ENCODE results near the gene INTU.
"Not testable (repeated sequence)": the region's sequence is repeated elsewhere in the genome, so short reads cannot be mapped to it uniquely, and the experiment has no call there.

INTU gene

DNA sequence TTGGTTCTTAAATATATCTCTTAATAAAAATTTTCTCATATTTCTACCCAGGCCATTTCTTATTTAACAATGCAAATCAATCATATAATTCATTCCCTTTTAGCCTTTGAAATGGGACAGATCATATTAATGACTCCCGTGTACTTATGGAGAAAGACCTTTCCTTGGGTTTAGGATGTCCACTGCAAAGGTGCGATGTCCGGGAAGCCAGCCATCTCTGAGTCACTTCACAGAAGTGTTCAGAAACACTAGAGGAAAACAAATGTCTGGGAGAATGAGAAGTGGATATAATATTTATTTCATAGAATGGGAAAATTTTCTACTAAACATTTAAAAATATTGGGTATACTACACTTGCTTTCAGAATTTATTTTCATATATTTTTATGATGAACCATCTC is 15.3 kb downstream of the INTU start:
- DNase-seq = no peak

GRCh38 chr4:127655590-127655989 is 22.8 kb downstream of the INTU start:
- not testable (repeated sequence) for DNase-seq

- DNase-seq = no peak
These were observed 23.4 kb downstream of the INTU start for GRCh38 chr4:127656047-127656680.

- no peak for DNase-seq
These were observed 27.6 kb downstream of the INTU start for GRCh38 chr4:127660284-127660885.

DNA sequence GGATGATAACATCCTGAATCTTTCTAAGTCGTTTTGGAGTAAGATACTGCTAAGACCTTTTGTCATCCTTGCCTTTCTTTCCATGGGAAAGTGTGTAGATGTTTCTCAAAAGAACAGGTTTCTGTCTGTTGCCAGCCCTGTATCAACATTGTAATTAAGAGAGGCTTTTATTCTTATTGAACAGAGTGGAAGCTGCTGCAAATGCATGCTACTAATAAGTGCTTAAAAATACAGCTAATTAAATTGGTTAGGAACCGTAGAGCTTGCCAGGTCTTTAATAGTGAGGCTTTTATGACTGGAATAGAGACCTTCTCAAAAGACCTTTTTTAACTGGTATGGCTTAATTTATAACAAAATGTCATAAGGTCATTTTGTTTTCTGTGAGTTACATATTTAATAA is 34.4 kb downstream of the INTU start:
- DNase-seq = no peak

DNA sequence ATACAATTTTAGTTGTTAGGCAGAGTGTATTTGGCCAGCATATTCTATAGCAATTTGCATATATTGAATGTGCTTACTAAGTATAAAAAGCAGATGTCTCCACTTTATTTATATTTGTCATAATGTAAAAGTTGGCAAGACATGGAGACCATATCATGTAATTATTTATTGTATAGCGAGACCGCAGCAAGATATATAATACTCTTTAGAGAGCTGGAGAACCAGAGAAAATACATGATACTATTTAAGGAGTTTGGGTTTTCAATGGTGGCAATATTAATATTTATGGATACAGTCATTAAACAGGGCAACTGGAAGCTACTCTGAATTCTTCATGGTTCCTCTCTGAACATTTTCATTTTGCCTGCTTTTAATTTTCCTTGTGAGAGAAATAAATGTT is 35.0 kb downstream of the INTU start:
- DNase-seq = no peak

DNA sequence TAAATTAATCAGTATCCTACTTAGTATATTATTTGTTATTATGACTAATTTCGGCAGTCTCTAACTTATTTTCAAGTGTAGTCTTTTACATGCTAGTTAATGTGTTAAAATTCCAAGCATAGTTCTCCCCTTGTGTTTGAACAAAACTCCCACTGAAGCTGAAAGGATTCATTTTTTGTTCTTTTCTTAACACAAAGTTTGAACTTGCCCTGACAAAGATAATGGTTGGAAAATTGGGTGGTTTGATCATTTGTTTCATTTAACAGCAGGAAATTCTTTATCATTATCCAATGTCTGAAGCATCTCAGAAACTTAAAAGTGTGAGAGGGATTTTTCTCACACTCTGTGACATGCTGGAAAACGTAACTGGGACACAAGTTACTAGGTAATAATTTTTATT is 36.0 kb downstream of the INTU start:
- DNase-seq = no peak

DNA sequence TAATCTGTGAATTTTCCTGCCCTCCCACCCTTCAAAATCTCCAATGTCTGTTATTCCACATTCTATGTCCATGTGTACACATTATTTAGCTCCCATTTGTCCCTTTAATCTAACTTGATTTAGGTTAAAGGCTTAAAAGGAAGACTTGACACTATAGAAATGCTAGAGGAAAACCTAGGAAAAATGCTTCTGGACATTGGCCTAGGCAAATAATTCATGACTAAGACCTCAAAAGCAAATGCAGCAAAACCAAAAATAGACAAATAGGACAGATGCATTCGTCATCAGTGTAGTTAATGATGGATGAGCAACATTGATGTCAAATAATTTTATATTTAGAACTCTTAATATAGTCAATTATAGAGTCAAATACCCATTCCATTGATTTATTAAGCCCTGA is 36.9 kb downstream of the INTU start:
- no peak for DNase-seq

DNA sequence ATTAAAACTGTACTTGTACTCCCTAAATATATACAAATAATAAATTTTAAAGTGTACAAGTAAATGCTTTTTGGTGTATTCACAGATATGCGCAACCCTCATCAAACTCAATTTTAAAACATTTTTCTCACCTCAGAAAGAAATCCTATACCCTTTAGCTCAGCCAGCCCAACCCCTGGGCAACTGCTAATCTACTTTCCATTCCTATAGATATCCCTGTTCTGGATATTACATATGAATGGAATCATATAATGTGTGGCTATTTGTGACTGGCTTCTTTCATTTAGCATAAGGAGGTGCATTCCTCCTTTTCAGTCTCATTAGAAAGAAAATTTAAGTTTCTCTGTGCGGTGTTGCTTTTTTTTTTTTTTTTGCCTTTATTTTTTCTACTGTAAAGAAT is 39.4 kb downstream of the INTU start:
- DNase-seq = no peak

- no peak for DNase-seq
These were observed 52.5 kb downstream of the INTU start for GRCh38 chr4:127685292-127685691.

GRCh38 chr4:127686658-127687057 is 53.9 kb downstream of the INTU start:
- DNase-seq = no peak

- no peak for DNase-seq
These were observed 54.8 kb downstream of the INTU start for GRCh38 chr4:127687580-127687979.

- no peak for DNase-seq
These were observed 66.0 kb downstream of the INTU start for GRCh38 chr4:127698789-127699200.

DNA sequence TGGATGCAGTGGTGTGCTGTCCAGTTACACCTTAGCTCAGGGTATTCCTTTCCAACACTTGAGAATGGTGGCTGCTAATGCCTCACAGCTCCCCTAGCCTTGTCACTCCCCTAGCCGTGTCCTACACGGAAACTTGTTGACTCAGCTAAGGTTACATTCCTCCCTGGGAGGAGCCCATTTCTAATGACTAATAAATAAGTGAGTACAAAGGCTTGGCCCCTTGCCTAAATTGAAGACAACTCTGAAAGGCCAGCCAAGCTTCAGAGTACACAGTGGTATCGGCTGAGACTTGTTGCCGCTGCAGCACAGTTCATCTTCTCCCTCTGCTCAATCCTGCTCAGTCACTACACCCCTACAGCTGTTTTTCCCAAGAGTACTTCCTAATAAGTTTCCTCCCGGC is 76.2 kb downstream of the INTU start:
- DNase-seq = no peak

DNA sequence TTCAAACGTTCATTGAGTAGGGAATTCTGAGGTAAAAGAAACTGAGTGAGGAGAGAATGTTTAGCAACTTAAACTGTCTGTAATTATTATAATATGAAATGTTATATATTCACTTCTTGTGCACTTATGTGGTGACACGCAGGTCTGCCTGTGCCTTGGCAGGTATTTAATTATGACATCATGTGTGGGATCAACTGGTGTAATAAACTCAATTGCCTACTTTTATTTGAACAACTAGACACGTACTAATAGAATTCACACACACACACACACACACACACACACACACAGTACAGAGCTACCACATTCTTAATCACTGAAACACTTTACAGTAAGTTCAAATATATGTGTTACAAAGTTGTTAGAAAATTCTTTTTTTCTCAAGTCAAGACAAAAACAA is 76.7 kb downstream of the INTU start:
- no peak for DNase-seq

DNA sequence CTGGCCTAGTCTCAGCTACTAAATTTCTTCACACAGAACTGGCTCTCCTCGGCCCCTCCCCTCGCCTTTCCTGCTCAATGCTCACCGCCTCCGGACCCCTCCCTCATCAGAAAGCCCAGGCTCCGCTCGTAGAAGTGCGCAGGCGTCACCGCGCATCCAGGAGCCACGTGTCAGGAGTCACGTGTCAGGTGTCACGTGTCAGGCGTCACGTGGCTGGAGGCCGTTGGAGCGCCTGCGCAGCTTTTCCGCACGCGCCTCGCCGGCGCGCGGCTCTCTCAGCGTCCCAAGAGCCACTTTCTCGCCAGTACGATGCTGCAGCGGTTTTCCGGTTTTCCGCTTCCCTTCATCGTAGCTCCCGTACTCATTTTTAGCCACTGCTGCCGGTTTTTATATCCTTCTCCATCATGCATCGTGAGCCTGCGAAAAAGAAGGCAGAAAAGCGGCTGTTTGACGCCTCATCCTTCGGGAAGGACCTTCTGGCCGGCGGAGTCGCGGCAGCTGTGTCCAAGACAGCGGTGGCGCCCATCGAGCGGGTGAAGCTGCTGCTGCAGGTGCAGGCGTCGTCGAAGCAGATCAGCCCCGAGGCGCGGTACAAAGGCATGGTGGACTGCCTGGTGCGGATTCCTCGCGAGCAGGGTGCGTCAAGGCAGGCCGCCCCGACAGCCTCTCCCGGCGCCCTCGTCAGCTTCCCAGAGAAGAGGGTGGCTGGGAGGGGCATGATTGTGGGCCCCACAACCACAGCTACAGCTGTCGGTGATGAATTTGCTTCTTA is 97.6 kb downstream of the INTU start, which contains the start of gene SLC25A31:
TSS of gene SLC25A31 (plus strand) at position 259 of the 772 bp plus-strand sequence. CDS start at position 405, 146 bp downstream.
- no peak for DNase-seq

DNA sequence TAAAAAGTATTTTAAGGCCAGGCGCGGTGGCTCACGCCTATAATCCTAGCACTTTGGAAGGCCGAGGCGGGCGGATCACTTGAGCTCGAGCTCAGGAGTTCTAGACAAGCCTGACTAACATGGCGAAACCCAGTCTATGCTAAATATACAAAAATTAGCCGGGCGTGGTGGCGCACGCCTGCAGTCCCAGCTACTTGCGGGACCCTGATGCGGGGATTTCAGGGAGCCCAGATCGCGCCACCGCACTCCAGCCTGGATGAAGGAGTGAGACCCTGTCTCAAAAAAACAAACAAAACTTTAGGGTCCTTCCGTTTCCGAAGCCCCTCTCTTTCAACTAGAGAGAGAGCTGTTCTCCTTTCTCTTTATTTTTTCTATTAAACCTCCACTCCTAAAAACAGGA is 98.6 kb downstream of the INTU start:
- DNase-seq = no peak

DNA sequence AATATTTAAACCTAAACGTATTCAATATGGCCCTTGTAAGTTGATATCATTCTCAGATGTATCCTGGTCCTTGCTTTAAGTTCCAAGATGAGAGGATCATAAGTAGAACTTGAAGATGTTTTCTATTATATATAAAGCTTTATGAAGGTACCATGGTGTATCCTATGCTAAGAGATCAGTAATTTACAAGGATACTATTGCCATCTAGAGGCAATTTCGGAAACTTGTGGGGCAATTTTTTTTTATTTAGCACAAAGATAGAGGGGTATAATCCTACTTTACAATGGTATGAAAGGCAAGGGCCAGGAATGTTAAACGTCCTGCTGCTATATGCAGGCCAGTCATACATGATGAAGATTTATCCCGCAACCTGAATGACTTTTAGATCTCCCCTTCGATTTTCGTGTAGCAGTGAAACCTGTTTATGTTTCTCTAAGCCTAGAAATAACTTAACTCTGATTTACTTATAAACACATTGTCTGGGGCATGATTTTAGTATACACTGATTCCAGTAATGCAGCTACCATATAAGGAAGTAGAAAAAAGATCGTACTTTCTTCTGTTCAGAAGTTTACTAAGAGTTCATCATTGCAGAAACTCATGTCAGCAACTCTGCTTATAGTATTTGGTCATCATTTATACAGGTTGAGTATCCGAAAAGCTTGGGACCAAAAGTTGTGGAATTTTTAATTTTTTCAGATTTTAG is 100.0 kb downstream of the INTU start:
- DNase-seq = no peak

DNA sequence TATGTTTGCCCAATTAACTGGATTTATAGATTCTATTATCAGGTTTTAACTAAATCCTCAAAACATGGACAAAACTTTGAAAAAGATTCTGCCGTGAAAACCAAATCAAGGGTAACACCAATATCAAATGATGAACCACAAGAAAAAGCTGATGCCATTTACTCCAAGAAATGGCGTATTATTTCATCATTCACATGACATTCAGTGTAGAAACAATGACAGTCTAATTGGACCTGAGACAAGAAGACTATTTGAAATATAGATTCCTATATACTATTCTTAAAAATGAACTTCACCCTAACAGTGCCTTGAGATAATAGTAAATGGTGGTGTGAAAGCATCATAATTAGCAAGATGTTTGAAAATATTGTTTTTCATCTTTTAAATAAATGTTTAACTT is 102.2 kb downstream of the INTU start:
- no peak for DNase-seq

DNA sequence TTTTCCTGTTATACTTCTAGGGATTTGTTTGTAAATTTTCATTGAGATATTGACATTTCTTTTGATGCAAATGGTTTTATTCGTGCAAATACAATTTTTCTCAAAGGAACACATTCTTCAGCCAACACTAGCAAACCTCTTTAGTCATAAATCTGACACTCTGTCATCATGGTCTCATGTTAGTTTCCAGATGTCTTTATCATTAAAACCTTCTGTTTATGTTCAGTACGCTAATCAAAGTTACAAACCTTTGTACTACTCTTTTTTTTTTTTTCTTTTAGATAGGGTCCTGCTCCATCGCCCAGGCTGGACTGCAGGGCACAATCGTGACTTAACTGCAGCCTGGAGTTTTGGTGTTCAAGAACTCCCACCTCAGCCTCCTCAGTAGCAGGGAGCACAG is 104.5 kb downstream of the INTU start:
- no peak for DNase-seq

DNA sequence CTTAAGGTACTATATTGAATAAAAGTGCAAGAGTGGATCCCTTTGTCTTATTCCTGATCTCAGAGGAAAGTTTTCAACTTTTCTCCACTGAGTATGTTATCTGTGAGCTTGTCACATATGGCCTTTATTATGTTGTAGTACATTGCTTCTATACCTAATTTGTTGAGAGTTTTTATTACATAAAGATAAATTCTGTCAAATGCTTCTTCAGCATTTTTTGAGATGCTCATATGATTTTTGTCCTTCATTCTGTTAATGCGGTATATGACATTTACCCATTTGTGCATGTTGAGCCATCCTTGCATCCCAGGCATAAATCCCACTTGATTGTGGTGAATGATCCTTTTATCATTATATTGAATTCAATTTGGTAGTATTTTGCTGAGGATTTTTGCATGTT is 108.5 kb downstream of the INTU start:
- DNase-seq = no peak

DNA sequence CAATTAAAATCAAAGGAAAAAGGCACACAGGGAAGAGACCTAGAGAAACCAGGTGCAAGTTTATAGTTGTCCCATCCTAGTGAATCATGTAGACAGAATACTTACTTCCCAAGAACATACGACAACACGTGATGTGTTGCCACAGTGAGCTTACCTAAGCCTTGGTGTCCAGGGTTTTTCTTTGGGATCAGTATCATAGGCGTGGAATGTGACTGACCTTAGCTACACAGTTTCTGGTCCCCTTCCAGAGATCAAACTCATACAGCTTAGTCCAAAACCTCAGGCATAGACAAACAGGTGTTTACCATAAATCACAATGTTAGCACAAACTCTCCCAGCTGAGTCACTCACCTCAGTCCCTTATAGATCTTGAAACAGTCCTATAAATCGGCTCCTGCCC is 115.1 kb downstream of the INTU start:
- no peak for DNase-seq

DNA sequence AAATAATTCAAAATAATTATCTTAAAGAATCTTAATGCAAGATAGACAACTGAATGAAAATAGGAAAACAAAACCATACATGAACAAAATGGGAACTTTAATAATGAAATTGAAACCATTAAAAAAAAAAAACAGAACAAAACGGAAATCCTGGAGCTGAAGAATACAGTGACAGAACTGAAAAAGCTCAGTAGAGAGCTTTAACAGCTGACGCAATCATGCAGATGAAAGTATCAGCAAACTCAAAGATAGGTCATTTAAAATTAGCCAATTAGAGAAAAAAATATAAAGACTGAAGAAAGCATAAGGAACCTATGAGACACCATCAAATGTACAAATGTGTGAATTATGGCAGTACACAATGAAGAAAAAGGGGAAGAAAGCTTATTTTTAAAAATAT is 116.2 kb downstream of the INTU start:
- DNase-seq = no peak

DNA sequence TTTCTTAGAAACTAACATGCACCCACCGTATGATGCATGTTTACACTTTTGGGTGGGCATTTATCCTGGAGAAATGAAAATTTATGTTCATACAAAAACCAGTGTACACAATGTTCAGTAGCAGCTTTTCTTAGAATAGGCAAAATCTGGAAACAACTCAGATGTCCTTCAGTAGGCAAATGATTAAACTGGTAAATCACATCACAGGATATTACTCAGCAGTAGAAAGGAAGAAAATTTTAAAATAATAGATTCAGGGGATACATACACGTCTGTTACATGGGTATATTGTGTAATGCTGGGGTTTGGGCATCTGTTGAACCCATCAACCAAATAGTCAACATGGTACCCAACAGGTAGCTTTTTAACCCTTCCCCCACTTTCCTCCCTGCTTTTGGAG is 124.1 kb downstream of the INTU start:
- DNase-seq = no peak
